ENCODE measurements around the gene AKNA.

Gene AKNA

GRCh38 chr9:114286146-114286679 lies 101.6 kb downstream of the AKNA start:
- in situ Hi-C loops (cut with MboI; ENCODE audit: low pct_unique_long_range_greater_than_20kb, low sequenced_read_pairs): loop anchor here (10.0 kb wide), 1 partner anchor 201 kb away; no protein-coding TSS in a partner anchor
- no peak for DNase-seq

DNA sequence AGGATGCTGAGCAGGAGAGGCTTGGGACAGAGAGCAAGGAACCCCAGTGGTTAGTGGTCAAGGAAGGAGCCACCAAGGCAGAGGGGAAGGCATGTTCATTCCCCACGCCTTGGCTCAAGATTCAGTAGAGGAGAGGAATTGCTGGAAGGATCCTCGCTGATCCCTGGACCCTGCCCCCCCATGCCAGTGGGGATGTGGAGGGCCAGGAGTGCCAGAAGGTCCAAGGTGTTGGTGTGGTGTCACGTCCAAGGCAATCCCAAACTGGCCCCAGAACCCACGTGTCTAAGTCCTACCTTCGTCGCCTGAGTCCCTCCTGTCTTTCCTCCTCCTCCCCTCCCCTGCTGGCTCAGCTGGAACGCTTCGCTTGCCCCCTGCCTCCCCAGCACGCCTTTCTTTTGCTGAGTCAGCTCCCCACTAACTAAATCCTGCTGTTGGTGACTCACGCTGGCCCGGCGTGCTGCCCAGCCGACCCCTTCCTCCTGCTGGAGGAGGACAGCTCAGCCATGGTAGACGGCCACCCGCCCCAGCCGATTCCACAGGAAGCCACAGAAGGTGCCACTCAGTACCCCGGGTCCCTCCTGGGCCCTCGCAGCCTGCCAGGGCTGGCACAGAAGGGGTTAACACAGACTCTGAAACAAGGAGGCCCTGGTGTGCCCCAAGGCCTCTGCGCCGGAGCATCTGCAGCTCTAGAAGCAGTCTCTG lies 102.5 kb downstream of the AKNA start:
- in situ Hi-C loops (cut with MboI; ENCODE audit: low pct_unique_long_range_greater_than_20kb, low sequenced_read_pairs): loop anchor here (10.0 kb wide), 1 partner anchor 201 kb away; no protein-coding TSS in a partner anchor
- no peak for DNase-seq

DNA sequence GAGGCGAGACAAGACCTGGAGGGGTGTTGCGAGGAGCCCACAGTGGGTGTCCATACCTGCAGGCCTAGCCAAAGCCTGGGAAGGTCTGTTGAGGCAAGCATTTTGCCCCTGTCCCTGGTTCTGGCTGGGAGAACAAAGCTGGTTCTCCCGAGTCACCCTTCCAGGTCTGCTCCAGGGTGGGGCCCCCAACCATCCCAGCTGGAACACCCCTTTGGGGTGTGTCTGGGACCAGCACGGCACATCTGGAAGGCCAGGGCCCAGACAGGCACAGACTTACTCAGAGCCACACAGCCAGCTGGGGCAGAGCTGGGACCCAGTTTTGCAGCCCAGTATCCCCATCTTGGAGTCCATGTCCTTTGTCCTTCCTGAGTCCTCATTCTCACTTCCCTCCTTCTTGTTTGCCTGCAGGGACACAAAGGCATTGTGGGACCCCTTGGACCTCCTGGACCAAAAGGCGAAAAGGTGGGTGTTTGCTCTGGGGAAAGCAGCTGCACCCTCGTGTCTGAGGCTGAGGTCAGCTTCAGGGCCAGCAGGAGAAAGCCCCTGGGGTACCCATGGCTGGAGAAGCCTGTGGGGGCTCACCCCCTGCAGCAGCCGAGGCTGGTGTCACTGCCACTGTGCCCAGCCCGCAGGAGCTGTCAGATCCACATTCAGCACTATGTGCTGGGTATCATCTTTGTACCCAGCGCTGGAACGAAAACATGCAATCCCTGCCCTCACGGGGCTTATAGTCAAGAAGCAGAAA lies 103.3 kb downstream of the AKNA start:
- DNase-seq: no peak
- in situ Hi-C loops (cut with MboI; ENCODE audit: low pct_unique_long_range_greater_than_20kb, low sequenced_read_pairs): loop anchor here (10.0 kb wide), 1 partner anchor 200 kb away; no protein-coding TSS in a partner anchor

All from KBM-7 (cell line).